Measurements from ENCODE around the gene RHBDL3. TPM values are rescaled to one million over a fixed set of nuclear protein-coding genes. Genes with fewer than 3 reads are reported as not detected.

The RHBDL3 gene
- polyA plus RNA-seq, 1 donor (not counting 4 experiments of a cell fraction or from before 2014, with no cell fraction given): not detected

DNA sequence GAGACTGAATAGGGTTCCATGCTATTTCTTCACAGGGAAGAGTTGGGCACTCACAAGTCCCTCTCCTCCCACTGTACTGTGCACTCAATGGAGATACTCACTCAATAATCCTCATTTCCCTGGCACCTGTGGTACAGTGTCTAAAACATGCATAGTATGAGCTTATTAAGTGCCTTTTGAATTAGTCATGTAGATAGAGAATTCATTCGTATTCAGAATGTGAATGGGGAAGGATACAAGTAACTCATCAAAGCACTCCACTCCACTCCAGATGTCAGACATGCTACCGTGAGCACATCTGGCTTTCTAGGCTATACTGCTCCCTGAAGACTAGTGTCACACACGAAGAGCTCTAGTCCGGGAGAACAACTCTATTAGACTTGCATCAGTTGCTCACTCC lies 70.1 kb downstream of the RHBDL3 start:
- Histone ChIP-seq H2AFZ (ENCODE audit: control insufficient read depth, low read length) (no peak overlapping the region), H3K9me3 (ENCODE audit: control insufficient read depth, low read depth, low read length) (no peaks in the 10 kb centered on the region), H3K9ac (ENCODE audit: control insufficient read depth, extremely low read depth, insufficient read depth, low read length) (no peak overlapping the region), H3K27me3 (ENCODE audit: control insufficient read depth, extremely low read depth, insufficient read depth, low read length) (no peaks in the 10 kb centered on the region), H3K27ac (ENCODE audit: control insufficient read depth, insufficient read depth, low read length) (no peak overlapping the region), H3K4me1 (ENCODE audit: control insufficient read depth, extremely low read depth, insufficient read depth, low read length) (peaks cover 14% of the 10 kb centered on the region), H3K9me1 (ENCODE audit: control insufficient read depth, extremely low read depth, insufficient read depth, low read length) (no peaks in the 10 kb centered on the region), H4K20me1 (ENCODE audit: control insufficient read depth, extremely low read depth, insufficient read depth, low read length) (no peaks in the 10 kb centered on the region), H3K4me3 (ENCODE audit: control insufficient read depth in 2 of 3, extremely low read depth in 1 of 3, insufficient read depth in 2 of 3, low read depth in 1 of 3, low read length in 3 of 3) (no peak overlapping the region), H3K4me2 (ENCODE audit: control insufficient read depth, extremely low read depth, insufficient read depth, low read depth, low read length) (no peak overlapping the region), H3K36me3 (ENCODE audit: control insufficient read depth in 2 of 2, extremely low read depth in 1 of 2, insufficient read depth in 2 of 2, low read length in 2 of 2) (peaks cover 10 to 14% of the 10 kb centered on the region in 2 experiments), H3K79me2 (ENCODE audit: control insufficient read depth, insufficient read depth, low read length) (no peaks in the 10 kb centered on the region)
- FAIRE-seq (peak; percentile 74), DNase-seq (ENCODE audit: low read depth, low spot score) (no peak)
- TF ChIP-seq, protein P1, sequence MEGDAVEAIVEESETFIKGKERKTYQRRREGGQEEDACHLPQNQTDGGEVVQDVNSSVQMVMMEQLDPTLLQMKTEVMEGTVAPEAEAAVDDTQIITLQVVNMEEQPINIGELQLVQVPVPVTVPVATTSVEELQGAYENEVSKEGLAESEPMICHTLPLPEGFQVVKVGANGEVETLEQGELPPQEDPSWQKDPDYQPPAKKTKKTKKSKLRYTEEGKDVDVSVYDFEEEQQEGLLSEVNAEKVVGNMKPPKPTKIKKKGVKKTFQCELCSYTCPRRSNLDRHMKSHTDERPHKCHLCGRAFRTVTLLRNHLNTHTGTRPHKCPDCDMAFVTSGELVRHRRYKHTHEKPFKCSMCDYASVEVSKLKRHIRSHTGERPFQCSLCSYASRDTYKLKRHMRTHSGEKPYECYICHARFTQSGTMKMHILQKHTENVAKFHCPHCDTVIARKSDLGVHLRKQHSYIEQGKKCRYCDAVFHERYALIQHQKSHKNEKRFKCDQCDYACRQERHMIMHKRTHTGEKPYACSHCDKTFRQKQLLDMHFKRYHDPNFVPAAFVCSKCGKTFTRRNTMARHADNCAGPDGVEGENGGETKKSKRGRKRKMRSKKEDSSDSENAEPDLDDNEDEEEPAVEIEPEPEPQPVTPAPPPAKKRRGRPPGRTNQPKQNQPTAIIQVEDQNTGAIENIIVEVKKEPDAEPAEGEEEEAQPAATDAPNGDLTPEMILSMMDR (optimal IDR thresholded peaks at IDR 0.05 in 1 of 3, IDR thresholded peaks at IDR 0.05 in 1 of 3, conservative IDR thresholded peaks at IDR 0.05 in 1 of 3; ENCODE audit: extremely low read depth in 1 of 3, insufficient read depth in 2 of 3, low read length in 3 of 3): no peak
- no peak for TF ChIP-seq EZH2 (IDR thresholded peaks at IDR 0.05; ENCODE audit: low read length)
- dilution Hi-C loops (cut with MboI; ENCODE audit: extremely low pct_ligation_motif_present, low sequenced_read_pairs): no loop called here

DNA sequence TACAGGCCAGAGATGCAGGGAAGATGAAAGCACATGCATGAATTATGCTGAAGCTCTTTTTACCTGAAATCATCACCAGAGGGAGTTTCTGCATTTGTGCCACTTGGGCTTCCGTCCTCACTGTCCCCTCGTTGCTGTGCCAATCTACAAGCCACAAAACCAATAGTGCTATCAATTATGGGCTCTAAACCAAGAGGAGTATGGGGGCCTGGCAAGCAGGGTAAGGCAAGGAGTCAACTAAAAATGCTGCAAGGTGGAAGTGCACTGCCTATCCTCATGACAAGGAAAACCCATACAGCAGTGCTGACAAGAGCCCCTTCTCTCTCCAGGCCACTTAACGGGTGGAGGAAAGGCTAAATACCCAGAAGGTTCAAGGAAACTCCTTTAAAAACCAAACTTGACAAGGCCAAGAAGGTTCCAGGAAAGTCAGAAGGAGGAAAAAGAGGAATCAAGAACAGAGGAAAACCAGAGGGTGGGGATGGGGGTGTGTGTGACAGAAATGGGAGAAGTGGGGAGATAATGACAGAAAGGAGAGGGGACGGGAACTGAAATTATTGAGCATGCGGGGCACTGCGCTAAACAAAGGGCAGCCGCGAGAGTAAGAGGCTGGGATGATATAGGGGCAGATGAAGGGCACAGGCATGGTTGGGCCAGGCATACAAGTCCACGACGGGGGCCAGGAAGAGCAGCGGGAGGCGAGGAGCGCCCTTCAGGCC lies 75.7 kb downstream of the RHBDL3 start:
- Histone ChIP-seq H3K4me3 (ENCODE audit: control insufficient read depth in 2 of 3, extremely low read depth in 1 of 3, insufficient read depth in 2 of 3, low read depth in 1 of 3, low read length in 3 of 3) (peak overlapping the region; percentile 66 to 92 (median 87)), H3K36me3 (ENCODE audit: control insufficient read depth in 2 of 2, extremely low read depth in 1 of 2, insufficient read depth in 2 of 2, low read length in 2 of 2) (peaks cover 4 to 9% of the 10 kb centered on the region in 2 experiments), H3K9ac (ENCODE audit: control insufficient read depth, extremely low read depth, insufficient read depth, low read length) (peak overlapping the region; percentile 93), H3K4me2 (ENCODE audit: control insufficient read depth, extremely low read depth, insufficient read depth, low read depth, low read length) (peak overlapping the region; percentile 100), H3K9me1 (ENCODE audit: control insufficient read depth, extremely low read depth, insufficient read depth, low read length) (no peaks in the 10 kb centered on the region), H3K79me2 (ENCODE audit: control insufficient read depth, insufficient read depth, low read length) (peaks cover 6% of the 10 kb centered on the region), H3K4me1 (ENCODE audit: control insufficient read depth, extremely low read depth, insufficient read depth, low read length) (peaks cover 21% of the 10 kb centered on the region), H4K20me1 (ENCODE audit: control insufficient read depth, extremely low read depth, insufficient read depth, low read length) (no peaks in the 10 kb centered on the region), H3K9me3 (ENCODE audit: control insufficient read depth, low read depth, low read length) (no peaks in the 10 kb centered on the region), H3K27me3 (ENCODE audit: control insufficient read depth, extremely low read depth, insufficient read depth, low read length) (no peaks in the 10 kb centered on the region), H3K27ac (ENCODE audit: control insufficient read depth, insufficient read depth, low read length) (peak overlapping the region; percentile 80), H2AFZ (ENCODE audit: control insufficient read depth, low read length) (peak overlapping the region; percentile 96)
- dilution Hi-C loops (cut with MboI; ENCODE audit: extremely low pct_ligation_motif_present, low sequenced_read_pairs): no loop called here
- TF ChIP-seq EZH2 (IDR thresholded peaks at IDR 0.05; ENCODE audit: low read length): no peak
- TF ChIP-seq, protein P1 (optimal IDR thresholded peaks at IDR 0.05 in 1 of 3, IDR thresholded peaks at IDR 0.05 in 1 of 3, conservative IDR thresholded peaks at IDR 0.05 in 1 of 3; ENCODE audit: extremely low read depth in 1 of 3, insufficient read depth in 2 of 3, low read length in 3 of 3): peak; percentile 27 to 37 (median 28)
- FAIRE-seq: no peak
- DNase-seq (ENCODE audit: low read depth, low spot score): no peak

Data from keratinocyte (primary cell).